ENCODE measurements around the gene MED13L.
"Not testable (repeated sequence)": the region's sequence is repeated elsewhere in the genome, so short reads cannot be mapped to it uniquely, and the experiment has no call there.

MED13L gene

DNA sequence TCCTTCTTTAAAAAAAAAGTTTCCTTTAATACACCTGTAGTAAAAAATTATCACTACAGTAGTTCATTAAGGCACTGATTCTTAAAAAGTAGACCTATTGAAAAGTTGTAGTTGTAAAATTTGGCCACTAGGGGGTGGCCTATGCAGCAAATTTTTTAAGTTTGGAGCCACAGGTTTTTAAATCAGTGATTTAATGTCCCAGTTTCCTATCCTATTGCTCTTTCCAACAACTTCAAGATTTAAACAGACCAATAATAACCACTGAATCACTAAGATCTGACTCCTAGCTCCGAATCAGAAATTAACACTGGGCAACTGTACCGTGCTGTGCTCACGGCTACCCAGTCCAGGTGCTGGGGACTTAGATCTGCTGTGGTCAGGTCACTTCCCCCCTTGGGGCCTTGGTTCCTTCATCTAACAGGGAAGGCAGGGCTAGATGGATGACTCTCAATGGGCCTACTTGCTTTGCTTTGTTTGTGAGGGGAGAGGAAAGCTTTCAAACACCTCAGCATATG is 279.3 kb downstream of the MED13L start:
- H3K36me3 ChIP-seq (ENCODE audit: control insufficient read depth, insufficient read depth, low read length, severe bottlenecking) = peaks cover 54% of the 10 kb centered on the region
- no peak overlapping the region for H3K4me3 ChIP-seq (ENCODE audit: low read length)
- H3K4me1 ChIP-seq (ENCODE audit: control insufficient read depth, insufficient read depth, low read length) = peaks cover 30% of the 10 kb centered on the region
- no peaks in the 10 kb centered on the region for H3K9me3 ChIP-seq (ENCODE audit: control insufficient read depth, low read length)
- peak; percentile 85 for DNase-seq (ENCODE audit: low read depth)
- peak overlapping the region; percentile 35 for H3K9ac ChIP-seq (ENCODE audit: low read length)
- no peaks in the 10 kb centered on the region for H3K27me3 ChIP-seq (replicated peaks; ENCODE audit: control insufficient read depth, insufficient read depth, low read length)

DNA sequence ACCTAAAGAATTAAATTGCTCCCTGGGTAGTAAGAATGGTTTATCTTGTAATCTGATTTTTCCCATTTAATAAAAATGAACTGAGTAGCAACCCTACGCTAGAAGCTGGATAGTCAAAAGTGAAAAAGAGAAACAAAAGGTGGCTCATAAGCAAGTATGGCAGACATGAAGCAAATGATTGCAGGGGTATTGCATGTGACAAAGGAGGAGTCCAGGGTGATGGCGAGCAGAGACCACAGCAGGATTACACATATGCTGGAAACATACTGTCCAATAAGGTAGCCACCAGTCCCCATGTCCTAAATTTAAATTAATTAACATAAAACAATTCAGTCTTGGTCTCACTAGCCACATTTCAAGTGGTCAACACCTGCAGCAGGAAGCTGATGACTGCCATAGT is 283.8 kb downstream of the MED13L start:
- Histone ChIP-seq H3K4me3 (ENCODE audit: low read length) (no peak overlapping the region), H3K36me3 (ENCODE audit: control insufficient read depth, insufficient read depth, low read length, severe bottlenecking) (peaks cover 59% of the 10 kb centered on the region), H3K4me1 (ENCODE audit: control insufficient read depth, insufficient read depth, low read length) (peaks cover 29% of the 10 kb centered on the region), H3K9me3 (ENCODE audit: control insufficient read depth, low read length) (no peaks in the 10 kb centered on the region), H3K27me3 (replicated peaks; ENCODE audit: control insufficient read depth, insufficient read depth, low read length) (no peaks in the 10 kb centered on the region), H3K9ac (ENCODE audit: low read length) (peak overlapping the region; percentile 53)
- DNase-seq (ENCODE audit: low read depth) = no peak

- Histone ChIP-seq H3K9ac (ENCODE audit: low read length) (no peak overlapping the region), H3K36me3 (ENCODE audit: control insufficient read depth, insufficient read depth, low read length, severe bottlenecking) (peaks cover 62% of the 10 kb centered on the region), H3K27me3 (replicated peaks; ENCODE audit: control insufficient read depth, insufficient read depth, low read length) (no peaks in the 10 kb centered on the region), H3K4me1 (ENCODE audit: control insufficient read depth, insufficient read depth, low read length) (peaks cover 42% of the 10 kb centered on the region), H3K9me3 (ENCODE audit: control insufficient read depth, low read length) (no peaks in the 10 kb centered on the region), H3K4me3 (ENCODE audit: low read length) (no peak overlapping the region)
- no peak for DNase-seq (ENCODE audit: low read depth)
Observed at GRCh38 chr12:115990241-115990640, 287.3 kb downstream of the MED13L start.

DNA sequence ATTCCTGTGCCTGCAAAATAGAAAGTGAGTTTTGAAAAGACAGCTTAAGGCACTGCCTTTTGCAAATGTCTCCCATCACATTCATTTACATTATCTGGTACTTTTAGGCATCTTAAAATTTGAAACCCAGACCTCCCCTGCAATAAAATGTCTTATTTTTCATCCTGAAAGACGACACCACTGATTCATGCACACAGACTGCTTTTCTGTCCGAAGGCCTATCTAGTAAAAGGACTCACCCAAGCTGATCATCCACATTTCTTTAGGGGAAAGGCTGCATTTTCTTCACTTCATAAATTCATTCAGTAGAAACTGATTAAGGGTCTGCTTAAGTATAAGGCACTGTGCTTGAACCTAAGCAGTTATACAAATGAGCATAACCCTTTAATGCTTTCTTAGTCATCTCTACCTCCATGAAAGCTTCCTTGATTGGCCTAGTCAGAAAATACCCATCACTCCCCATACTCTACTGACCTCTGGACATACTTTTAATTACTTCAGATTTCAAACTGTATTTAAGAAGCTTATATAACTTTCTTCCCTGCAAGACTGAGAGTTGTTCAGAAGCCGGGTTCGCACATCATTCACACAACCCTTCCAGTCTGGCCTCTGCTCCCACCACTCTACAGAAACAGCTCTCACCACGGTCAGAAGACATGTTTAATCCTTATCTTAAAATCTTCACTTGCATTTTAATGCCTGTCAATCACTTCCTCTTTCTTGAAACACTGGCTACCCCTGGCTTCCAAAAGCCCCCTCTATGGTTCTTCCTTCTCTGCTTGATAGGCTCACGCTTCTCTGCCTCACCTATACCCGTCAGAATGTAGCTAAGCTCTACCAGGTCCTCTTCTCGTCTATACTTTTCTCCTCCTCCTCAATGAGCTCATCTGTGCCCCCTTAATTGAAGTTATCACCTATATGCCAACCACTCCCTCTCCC is 288.6 kb downstream of the MED13L start:
- peak; percentile 27 for DNase-seq (ENCODE audit: low read depth)

DNA sequence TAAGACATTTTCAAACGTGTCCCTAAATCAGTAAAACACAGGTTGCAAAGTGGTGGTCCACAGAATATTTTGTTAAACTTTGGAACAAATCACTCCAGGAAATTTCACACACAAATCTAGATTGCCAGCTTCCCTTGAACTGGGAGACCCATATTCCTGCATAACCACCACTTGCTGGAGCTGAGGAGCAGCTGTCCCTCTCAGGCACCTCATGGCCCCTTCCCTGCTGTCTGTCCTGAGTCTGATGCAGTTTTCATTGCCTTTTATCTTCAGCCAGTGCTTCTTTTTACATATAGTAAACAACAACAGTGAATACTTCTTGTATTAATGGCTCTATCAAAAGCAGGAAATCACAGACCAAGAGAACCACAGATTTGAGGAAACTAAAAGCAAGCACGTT is 289.3 kb downstream of the MED13L start:
- no peaks in the 10 kb centered on the region for H3K9me3 ChIP-seq (ENCODE audit: control insufficient read depth, low read length)
- H3K36me3 ChIP-seq (ENCODE audit: control insufficient read depth, insufficient read depth, low read length, severe bottlenecking) = peaks cover 61% of the 10 kb centered on the region
- peaks cover 42% of the 10 kb centered on the region for H3K4me1 ChIP-seq (ENCODE audit: control insufficient read depth, insufficient read depth, low read length)
- no peak overlapping the region for H3K4me3 ChIP-seq (ENCODE audit: low read length)
- peak overlapping the region; percentile 9 for H3K9ac ChIP-seq (ENCODE audit: low read length)
- DNase-seq (ENCODE audit: low read depth) = no peak
- no peaks in the 10 kb centered on the region for H3K27me3 ChIP-seq (replicated peaks; ENCODE audit: control insufficient read depth, insufficient read depth, low read length)

More for the DNA sequence above, 288.6 kb downstream of the MED13L start:
- Histone ChIP-seq H3K9me3 (ENCODE audit: control insufficient read depth, low read length) (no peaks in the 10 kb centered on the region), H3K9ac (ENCODE audit: low read length) (no peak overlapping the region), H3K36me3 (ENCODE audit: control insufficient read depth, insufficient read depth, low read length, severe bottlenecking) (peaks cover 56% of the 10 kb centered on the region), H3K4me3 (ENCODE audit: low read length) (no peak overlapping the region), H3K27me3 (replicated peaks; ENCODE audit: control insufficient read depth, insufficient read depth, low read length) (no peaks in the 10 kb centered on the region), H3K4me1 (ENCODE audit: control insufficient read depth, insufficient read depth, low read length) (peaks cover 45% of the 10 kb centered on the region)

- no peak overlapping the region for H3K9ac ChIP-seq (ENCODE audit: low read length)
- H3K36me3 ChIP-seq (ENCODE audit: control insufficient read depth, insufficient read depth, low read length, severe bottlenecking) = peaks cover 67% of the 10 kb centered on the region
- no peaks in the 10 kb centered on the region for H3K27me3 ChIP-seq (replicated peaks; ENCODE audit: control insufficient read depth, insufficient read depth, low read length)
- no peak overlapping the region for H3K4me3 ChIP-seq (ENCODE audit: low read length)
- no peak for DNase-seq (ENCODE audit: low read depth)
- no peaks in the 10 kb centered on the region for H3K9me3 ChIP-seq (ENCODE audit: control insufficient read depth, low read length)
- H3K4me1 ChIP-seq (ENCODE audit: control insufficient read depth, insufficient read depth, low read length) = peaks cover 39% of the 10 kb centered on the region
Observed at GRCh38 chr12:115984616-115985015, 292.9 kb downstream of the MED13L start.

DNA sequence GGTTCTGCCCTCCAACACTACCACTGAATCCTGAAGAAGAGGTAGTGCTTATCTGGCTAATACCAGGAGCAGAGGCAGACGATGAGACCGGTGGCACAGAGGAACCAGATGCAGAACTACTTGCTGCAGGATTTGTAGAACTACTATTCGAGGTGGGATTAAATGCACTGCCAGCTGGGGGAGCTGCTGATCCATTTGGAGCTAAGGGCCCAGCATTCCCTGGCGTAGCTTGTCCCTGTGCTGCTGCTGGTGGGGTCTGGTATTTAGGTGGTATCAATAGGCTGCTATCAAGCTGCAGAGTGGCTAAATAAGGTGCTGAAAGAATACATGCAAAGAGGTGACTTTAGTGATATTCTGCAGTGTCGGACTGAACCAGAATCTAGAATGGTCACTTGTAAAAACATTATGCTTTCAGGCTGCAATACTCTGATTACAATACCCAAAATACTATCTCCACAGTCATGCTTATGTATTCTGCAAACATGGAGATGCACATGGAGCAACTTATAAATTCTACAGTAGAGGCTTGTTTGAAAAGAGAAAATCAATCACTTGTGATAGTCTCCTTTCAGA is 294.2 kb downstream of the MED13L start:
- Histone ChIP-seq H3K9ac (ENCODE audit: low read length) (no peak overlapping the region), H3K4me1 (ENCODE audit: control insufficient read depth, insufficient read depth, low read length) (peaks cover 40% of the 10 kb centered on the region), H3K36me3 (ENCODE audit: control insufficient read depth, insufficient read depth, low read length, severe bottlenecking) (peaks cover 77% of the 10 kb centered on the region), H3K4me3 (ENCODE audit: low read length) (no peak overlapping the region), H3K9me3 (ENCODE audit: control insufficient read depth, low read length) (no peaks in the 10 kb centered on the region), H3K27me3 (replicated peaks; ENCODE audit: control insufficient read depth, insufficient read depth, low read length) (no peaks in the 10 kb centered on the region)
- DNase-seq (ENCODE audit: low read depth) = no peak

GRCh38 chr12:115980339-115980738 is 297.2 kb downstream of the MED13L start:
- Histone ChIP-seq H3K36me3 (ENCODE audit: control insufficient read depth, insufficient read depth, low read length, severe bottlenecking) (peaks cover 66% of the 10 kb centered on the region), H3K4me1 (ENCODE audit: control insufficient read depth, insufficient read depth, low read length) (peaks cover 29% of the 10 kb centered on the region), H3K9me3 (ENCODE audit: control insufficient read depth, low read length) (no peaks in the 10 kb centered on the region), H3K9ac (ENCODE audit: low read length) (no peak overlapping the region), H3K27me3 (replicated peaks; ENCODE audit: control insufficient read depth, insufficient read depth, low read length) (no peaks in the 10 kb centered on the region), H3K4me3 (ENCODE audit: low read length) (no peak overlapping the region)
- DNase-seq (ENCODE audit: low read depth) = no peak

GRCh38 chr12:115979851-115980250 is 297.6 kb downstream of the MED13L start:
- H3K27me3 ChIP-seq (replicated peaks; ENCODE audit: control insufficient read depth, insufficient read depth, low read length) = no peaks in the 10 kb centered on the region
- no peaks in the 10 kb centered on the region for H3K9me3 ChIP-seq (ENCODE audit: control insufficient read depth, low read length)
- peak overlapping the region; percentile 30 for H3K4me3 ChIP-seq (ENCODE audit: low read length)
- peaks cover 24% of the 10 kb centered on the region for H3K4me1 ChIP-seq (ENCODE audit: control insufficient read depth, insufficient read depth, low read length)
- H3K9ac ChIP-seq (ENCODE audit: low read length) = peak overlapping the region; percentile 68
- peaks cover 71% of the 10 kb centered on the region for H3K36me3 ChIP-seq (ENCODE audit: control insufficient read depth, insufficient read depth, low read length, severe bottlenecking)
- no peak for DNase-seq (ENCODE audit: low read depth)

DNA sequence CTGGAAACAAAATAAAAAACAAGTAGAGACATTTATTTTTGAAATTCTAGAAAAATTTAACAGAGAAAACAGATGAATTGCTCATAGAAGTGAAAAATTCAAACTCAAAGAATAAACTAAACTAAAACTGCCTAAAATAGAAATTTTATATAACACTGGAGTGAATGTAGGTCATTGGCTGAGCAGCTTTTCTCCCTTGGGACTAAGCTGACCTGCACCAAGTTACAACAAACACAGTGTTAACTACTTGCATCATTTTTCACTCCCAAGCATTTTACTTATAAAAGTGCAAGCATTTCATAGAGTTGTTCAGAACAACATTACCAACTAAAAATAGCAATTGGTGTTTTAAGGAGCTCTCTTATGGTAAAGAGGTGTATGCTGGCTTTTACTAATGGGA is 298.1 kb downstream of the MED13L start:
- H3K4me1 ChIP-seq (ENCODE audit: control insufficient read depth, insufficient read depth, low read length) = peaks cover 23% of the 10 kb centered on the region
- peak overlapping the region; percentile 30 for H3K4me3 ChIP-seq (ENCODE audit: low read length)
- H3K9me3 ChIP-seq (ENCODE audit: control insufficient read depth, low read length) = no peaks in the 10 kb centered on the region
- no peaks in the 10 kb centered on the region for H3K27me3 ChIP-seq (replicated peaks; ENCODE audit: control insufficient read depth, insufficient read depth, low read length)
- peaks cover 74% of the 10 kb centered on the region for H3K36me3 ChIP-seq (ENCODE audit: control insufficient read depth, insufficient read depth, low read length, severe bottlenecking)
- DNase-seq (ENCODE audit: low read depth) = peak; percentile 34
- peak overlapping the region; percentile 68 for H3K9ac ChIP-seq (ENCODE audit: low read length)

DNA sequence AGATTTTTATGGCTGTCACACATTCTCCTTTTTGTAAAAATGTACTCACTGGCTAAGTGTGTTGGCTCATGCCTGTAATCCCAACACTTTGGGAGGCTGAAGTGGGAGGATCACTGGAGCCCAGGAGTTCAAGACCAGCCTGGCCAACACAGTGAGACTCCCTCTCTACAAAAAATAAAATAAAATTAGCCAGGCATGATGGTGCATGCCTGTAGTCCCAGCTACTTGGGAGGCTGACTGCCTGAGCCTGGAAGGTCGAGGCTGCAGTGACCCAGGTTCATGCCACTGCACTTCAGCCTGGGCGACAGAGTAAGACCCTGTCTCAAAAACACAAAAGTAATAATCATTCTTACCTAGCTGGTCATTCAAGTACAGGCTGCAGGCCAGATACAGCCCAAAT is 300.7 kb downstream of the MED13L start:
- not testable (repeated sequence) for H3K9me3 ChIP-seq (ENCODE audit: control insufficient read depth, low read length); H3K9ac ChIP-seq (ENCODE audit: low read length); H3K4me3 ChIP-seq (ENCODE audit: low read length); H3K27me3 ChIP-seq (replicated peaks; ENCODE audit: control insufficient read depth, insufficient read depth, low read length); DNase-seq (ENCODE audit: low read depth)
- Histone ChIP-seq H3K36me3 (ENCODE audit: control insufficient read depth, insufficient read depth, low read length, severe bottlenecking) (peaks cover 62% of the 10 kb centered on the region), H3K4me1 (ENCODE audit: control insufficient read depth, insufficient read depth, low read length) (peaks cover 35% of the 10 kb centered on the region)

Measured in adipocyte (in vitro differentiated cells).